OCI-LY1 (cell line): ENCODE results near the gene TOM1L2.

Experiments used
- CTCF ChIP-seq: fragments of 200-600 bp; sonication (generic), shearing (Covaris generic); IDR thresholded peaks from 2 replicates; pipeline ENCODE4 v1.5.1; 2017; ENCODE audit warnings: mild to moderate bottlenecking, antibody characterized with exemption, low read length, moderate library complexity, mixed read lengths
- EZH2 ChIP-seq: fragments of 200-600 bp; sonication (generic), shearing (Covaris generic); IDR thresholded peaks from 2 replicates; pipeline ENCODE4 v1.8.0; 2017; ENCODE audit warnings: borderline replicate concordance, mixed run types, mild to moderate bottlenecking, antibody characterized with exemption, low read length, moderate library complexity, mixed read lengths

- TF ChIP-seq EZH2 (no peak), CTCF (no peak)
Measured at GRCh38 chr17:17946093-17946492, 26.1 kb downstream of the TOM1L2 start.
